Omental fat pad (tissue), 4 donors: Measurements from ENCODE around the gene CDIPT. TPM values are rescaled to one million over a fixed set of nuclear protein-coding genes. Genes with fewer than 3 reads are reported as not detected.
"Not testable (repeated sequence)": the region's sequence is repeated elsewhere in the genome, so short reads cannot be mapped to it uniquely, and the experiment has no call there.

Experiments used
- ATAC-seq: fragments of 150-250 bp; one replicate; pipeline ENCODE4 v1.9.1; 2016; ENCODE audit warnings: mild to moderate bottlenecking, moderate library complexity; ENCODE audit not compliant: low FRiP score
- DNase-seq: peaks from one replicate; pipeline ENCODE4 v3.0.0-alpha.2; 2019; ENCODE audit warnings: low spot score
- CTCF ChIP-seq, 3 donors: fragments of 450-650 bp; IDR thresholded peaks; one replicate each; pipeline ENCODE4 v1.5.1; 2016 to 2017; ENCODE audit warnings: antibody characterized with exemption in 3 of 3, mild to moderate bottlenecking in 3 of 3, moderate library complexity in 2 of 3
- total RNA-seq, 4 donors: library from RNA; depleted of rRNA; stranded (reverse); fragments of >200 nt; gene quantifications; one replicate each; pipeline ENCODE4 v1.1.0, GENCODE V29; 2016

CDIPT gene, protein sequence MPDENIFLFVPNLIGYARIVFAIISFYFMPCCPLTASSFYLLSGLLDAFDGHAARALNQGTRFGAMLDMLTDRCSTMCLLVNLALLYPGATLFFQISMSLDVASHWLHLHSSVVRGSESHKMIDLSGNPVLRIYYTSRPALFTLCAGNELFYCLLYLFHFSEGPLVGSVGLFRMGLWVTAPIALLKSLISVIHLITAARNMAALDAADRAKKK
- total RNA-seq: 100 to 1,000 TPM; 101 to 156 (median 104) TPM

- peak in 1 of 3 donors; percentile 15 for TF ChIP-seq CTCF (IDR thresholded peaks at IDR 0.05)
- peak; percentile 58 for DNase-seq
- ATAC-seq: peak; percentile 99
These were observed at the start of gene CDIPT for GRCh38 chr16:29862884-29863668. TSS of gene CDIPT (minus strand) at chr16:29863226. CDS start at chr16:29862857, 369 bp downstream.

DNA sequence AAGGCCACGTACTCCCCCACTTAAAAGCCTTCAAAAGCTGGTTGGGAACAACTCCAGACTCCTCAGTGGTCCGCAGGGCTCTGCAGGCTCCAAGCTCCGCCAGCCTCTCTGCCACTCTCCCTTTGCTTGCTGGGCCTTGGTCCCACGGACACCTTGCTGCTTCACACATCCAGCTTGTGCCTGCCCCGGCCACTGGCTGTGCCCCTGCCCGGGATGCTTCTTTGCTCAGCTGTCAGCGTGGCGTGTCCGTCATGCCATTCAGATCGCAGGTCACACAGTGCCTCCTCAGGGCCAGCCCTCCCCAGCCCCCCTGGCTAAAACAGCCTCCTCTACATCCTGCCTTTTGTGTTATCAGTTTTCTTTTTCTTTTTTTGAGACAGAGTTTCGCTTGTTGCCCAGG, 49.1 kb upstream of the CDIPT start:
- no peak for TF ChIP-seq CTCF (IDR thresholded peaks at IDR 0.05)
- DNase-seq: no peak
- ATAC-seq: no peak

GRCh38 chr16:29911676-29912010, 48.6 kb upstream of the CDIPT start:
- ATAC-seq (no peak), DNase-seq (no peak)
- TF ChIP-seq CTCF (IDR thresholded peaks at IDR 0.05): no peak

GRCh38 chr16:29910819-29911675, 48.0 kb upstream of the CDIPT start:
- TF ChIP-seq CTCF (IDR thresholded peaks at IDR 0.05): no peak
- ATAC-seq: peak; percentile 8
- no peak for DNase-seq

DNA sequence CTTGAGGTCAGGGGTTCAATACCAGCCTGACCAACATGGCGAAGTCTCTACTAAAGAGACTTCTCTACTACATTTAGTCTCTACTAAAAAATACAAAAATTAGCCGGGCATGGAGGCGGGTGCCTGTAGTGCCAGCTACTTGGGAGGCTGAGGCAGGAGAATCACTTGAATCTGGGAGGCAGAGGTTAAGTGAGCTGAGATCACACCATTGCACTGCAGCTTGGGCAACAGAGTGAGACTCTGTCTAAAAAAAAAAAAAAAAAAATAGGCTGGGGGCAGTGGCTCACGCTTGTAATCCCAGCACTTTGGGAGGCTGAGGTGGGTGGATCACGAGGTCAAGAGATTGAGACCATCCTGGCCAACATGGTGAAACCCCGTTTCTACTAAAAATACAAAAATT, 46.8 kb upstream of the CDIPT start:
- not testable (repeated sequence) for ATAC-seq, DNase-seq

DNA sequence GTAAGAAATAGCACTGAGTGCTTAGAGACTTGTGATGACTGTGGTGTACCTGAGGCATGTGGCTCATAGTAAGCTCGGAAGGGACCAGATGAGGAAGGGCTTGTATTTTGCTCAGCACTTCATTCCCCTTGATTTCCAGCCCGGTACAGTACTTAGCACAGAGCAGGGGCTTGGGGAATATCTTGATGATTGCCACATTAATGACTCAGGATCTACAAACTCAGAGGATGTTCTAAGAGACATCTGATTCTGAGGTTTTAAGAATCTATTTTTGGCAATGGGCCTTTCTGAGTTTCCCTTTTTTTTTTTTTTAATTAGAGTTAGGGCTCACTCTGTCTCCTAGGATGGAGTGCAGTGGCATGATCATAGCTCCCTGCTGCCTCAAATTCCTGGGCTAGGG, 46.4 kb upstream of the CDIPT start:
- ATAC-seq: no peak
- no peak for TF ChIP-seq CTCF (IDR thresholded peaks at IDR 0.05)
- no peak for DNase-seq

DNA sequence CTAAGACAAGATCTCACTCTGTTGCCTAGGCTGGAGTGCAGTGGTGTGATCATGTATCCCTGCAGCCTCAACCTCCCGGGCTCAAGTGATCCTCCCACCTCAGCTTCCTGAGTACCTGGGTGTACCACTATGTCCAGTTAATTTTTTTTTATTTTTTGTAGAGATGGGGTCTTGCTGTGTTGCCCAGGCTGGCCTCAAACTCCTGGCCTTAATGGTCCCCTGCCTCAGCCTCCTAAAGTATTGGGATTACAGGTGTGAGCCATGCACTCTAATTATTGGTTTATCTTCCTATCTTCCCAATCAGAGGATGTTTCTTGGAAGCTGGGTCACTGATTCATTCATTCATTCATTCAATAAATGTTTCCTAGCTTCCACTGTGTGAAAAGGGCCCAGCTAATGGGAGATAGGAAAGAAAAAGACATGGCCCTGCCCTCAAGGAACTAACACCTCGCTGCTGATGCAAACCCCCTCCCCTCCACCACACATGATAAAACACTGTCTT, 45.7 kb upstream of the CDIPT start:
- ATAC-seq (no peak), DNase-seq (no peak)
- TF ChIP-seq CTCF (IDR thresholded peaks at IDR 0.05): no peak
